Skeletal muscle tissue (tissue), 4 donors: ENCODE measurements around the gene IDI1. TPM values are rescaled to one million over a fixed set of nuclear protein-coding genes. Genes with fewer than 3 reads are reported as not detected.
"Not testable (repeated sequence)": the region's sequence is repeated elsewhere in the genome, so short reads cannot be mapped to it uniquely, and the experiment has no call there.

Source experiments
- H3K27ac ChIP-seq: one replicate; pipeline ENCODE4 v1.7.0; 2013; ENCODE audit warnings: mild to moderate bottlenecking, low read depth, low read length, inconsistent platforms
- H3K27me3 ChIP-seq, 3 donors: one replicate each; pipeline ENCODE4 v1.7.0; 2013; ENCODE audit warnings: low read length in 3 of 3; ENCODE audit not compliant: control insufficient read depth in 3 of 3, insufficient read depth in 3 of 3
- H3K36me3 ChIP-seq, 3 donors: one replicate each; pipeline ENCODE4 v1.7.0; 2013; ENCODE audit warnings: low read length in 3 of 3; ENCODE audit not compliant: control insufficient read depth in 3 of 3, insufficient read depth in 3 of 3
- H3K4me1 ChIP-seq, 3 donors: one replicate each; pipeline ENCODE4 v1.7.0; 2013; ENCODE audit warnings: low read length in 3 of 3, mild to moderate bottlenecking in 3 of 3; ENCODE audit not compliant: control insufficient read depth in 3 of 3, insufficient read depth in 3 of 3
- H3K4me3 ChIP-seq, 3 donors: one replicate each; pipeline ENCODE4 v1.7.0; 2013; ENCODE audit warnings: low read length in 3 of 3
- H3K9ac ChIP-seq, 3 donors: one replicate each; pipeline ENCODE4 v1.7.0; 2013; ENCODE audit warnings: low read length in 3 of 3, mild to moderate bottlenecking in 3 of 3, moderate library complexity in 2 of 3, low read depth in 1 of 3
- H3K9me3 ChIP-seq, 3 donors: one replicate each; pipeline ENCODE4 v1.7.0; 2013; ENCODE audit warnings: low read length in 3 of 3; ENCODE audit not compliant: control insufficient read depth in 3 of 3
- total RNA-seq: library from RNA; depleted of rRNA; stranded (reverse); fragments of >200 nt; gene quantifications from one replicate; pipeline ENCODE4 v1.2.3, GENCODE V29; 2014
- donor health status: Osteomylitis.

Gene IDI1
- total RNA-seq, 1 donor from 2014 or later, result 31.8 TPM

DNA sequence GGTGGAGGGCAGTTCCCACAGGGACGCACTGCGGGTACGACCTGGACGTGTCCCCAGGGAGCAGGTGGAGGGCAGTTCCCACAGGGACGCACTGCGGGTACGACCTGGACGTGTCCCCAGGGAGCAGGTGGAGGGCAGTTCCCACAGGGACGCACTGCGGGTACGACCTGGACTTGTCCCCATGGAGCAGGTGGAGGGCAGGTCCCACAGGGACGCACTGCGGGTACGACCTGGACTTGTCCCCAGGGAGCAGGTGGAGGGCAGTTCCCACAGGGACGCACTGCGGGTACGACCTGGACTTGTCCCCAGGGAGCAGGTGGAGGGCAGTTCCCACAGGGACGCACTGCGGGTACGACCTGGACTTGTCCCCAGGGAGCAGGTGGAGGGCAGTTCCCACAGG is 10.2 kb downstream of the IDI1 start:
- H3K27me3 ChIP-seq, H3K9ac ChIP-seq, H3K4me3 ChIP-seq, H3K9me3 ChIP-seq, H3K27ac ChIP-seq: not testable (repeated sequence)
- peaks cover 35 to 45% (median 43%) of the 10 kb centered on the region in 3 donors for H3K4me1 ChIP-seq
- peaks cover 7 to 29% (median 12%) of the 10 kb centered on the region in 3 donors for H3K36me3 ChIP-seq

DNA sequence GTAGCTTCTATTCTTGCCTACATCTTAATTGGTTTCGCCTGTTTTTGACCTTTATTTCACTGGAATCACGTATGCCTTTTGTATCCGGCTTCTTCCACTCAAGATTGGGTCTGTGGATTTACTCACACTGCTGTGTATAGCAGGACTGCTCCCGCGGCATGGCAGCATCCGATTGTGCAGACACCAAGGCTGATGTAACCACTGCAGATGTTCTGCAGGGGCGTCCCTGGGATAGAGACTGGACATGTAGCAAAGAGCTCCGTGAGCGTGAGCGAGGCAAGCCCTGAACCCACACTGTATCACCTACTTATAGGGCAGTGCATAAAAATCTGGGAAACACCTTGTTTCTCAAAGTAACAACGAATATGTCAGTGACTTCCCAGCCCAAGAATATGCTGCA is 11.8 kb downstream of the IDI1 start:
- H3K4me3 ChIP-seq, result no peak overlapping the region
- H3K27me3 ChIP-seq, result no peaks in the 10 kb centered on the region
- H3K27ac ChIP-seq, result no peak overlapping the region
- H3K36me3 ChIP-seq, result peaks cover 2 to 20% (median 7%) of the 10 kb centered on the region in 3 donors
- no peaks in the 10 kb centered on the region for H3K9me3 ChIP-seq
- H3K4me1 ChIP-seq, result peaks cover 29 to 42% (median 42%) of the 10 kb centered on the region in 3 donors
- H3K9ac ChIP-seq, result no peak overlapping the region

DNA sequence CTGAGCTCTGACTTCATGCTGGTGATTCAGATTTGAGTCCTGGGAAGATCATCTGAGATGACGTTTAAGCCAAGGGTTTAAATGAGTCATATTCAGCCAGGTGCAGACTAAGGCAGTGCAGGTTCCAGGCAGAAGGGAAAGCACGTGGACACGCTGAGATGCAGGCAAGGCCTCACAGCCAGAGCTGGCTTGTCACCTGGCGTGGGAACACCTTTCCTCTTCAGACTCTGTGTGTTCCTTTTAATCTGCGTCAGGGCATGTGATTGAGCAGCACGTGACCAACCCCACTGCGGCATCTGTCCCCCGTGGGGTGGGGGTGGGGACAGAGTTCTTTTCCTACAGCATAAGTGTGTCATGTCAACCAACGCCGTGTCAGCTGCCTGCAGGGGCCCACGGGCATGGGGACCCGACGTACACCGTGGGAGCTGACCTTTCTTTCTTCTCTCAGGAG is 12.6 kb downstream of the IDI1 start:
- peaks cover 29 to 42% (median 42%) of the 10 kb centered on the region in 3 donors for H3K4me1 ChIP-seq
- H3K4me3 ChIP-seq, result no peak overlapping the region
- no peaks in the 10 kb centered on the region for H3K27me3 ChIP-seq
- peak overlapping the region; percentile 92 for H3K27ac ChIP-seq
- peaks cover 2 to 20% (median 7%) of the 10 kb centered on the region in 3 donors for H3K36me3 ChIP-seq
- H3K9ac ChIP-seq, result peak overlapping the region in 1 of 3 donors; percentile 17
- H3K9me3 ChIP-seq, result no peaks in the 10 kb centered on the region

DNA sequence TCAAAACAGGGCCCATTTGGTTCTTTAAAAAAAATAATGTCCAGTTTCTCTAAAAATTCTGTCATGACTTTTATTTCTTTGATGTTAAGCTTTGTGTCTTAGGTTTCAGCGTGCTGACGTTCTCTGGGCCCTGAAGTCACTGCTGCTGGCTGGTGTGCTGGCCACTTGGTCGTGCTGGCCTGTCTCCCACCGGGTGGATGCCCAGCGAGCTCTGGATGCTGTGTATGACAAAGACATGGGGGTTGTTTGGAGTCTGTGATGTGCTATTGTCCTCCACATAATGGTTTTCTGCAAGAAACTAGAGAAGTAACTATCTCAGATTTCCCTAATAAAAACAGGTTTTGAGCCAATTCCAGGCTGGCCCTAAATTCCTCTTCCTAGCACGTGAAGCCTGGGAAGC is 13.7 kb downstream of the IDI1 start:
- peak overlapping the region in 1 of 3 donors; percentile 22 for H3K4me3 ChIP-seq
- no peaks in the 10 kb centered on the region for H3K9me3 ChIP-seq
- H3K9ac ChIP-seq, result peak overlapping the region; percentile 13 to 17 (median 15)
- no peaks in the 10 kb centered on the region for H3K27me3 ChIP-seq
- H3K36me3 ChIP-seq, result peaks cover 2 to 14% (median 2%) of the 10 kb centered on the region in 3 donors
- peak overlapping the region; percentile 92 for H3K27ac ChIP-seq
- H3K4me1 ChIP-seq, result peaks cover 29 to 42% (median 42%) of the 10 kb centered on the region in 3 donors

DNA sequence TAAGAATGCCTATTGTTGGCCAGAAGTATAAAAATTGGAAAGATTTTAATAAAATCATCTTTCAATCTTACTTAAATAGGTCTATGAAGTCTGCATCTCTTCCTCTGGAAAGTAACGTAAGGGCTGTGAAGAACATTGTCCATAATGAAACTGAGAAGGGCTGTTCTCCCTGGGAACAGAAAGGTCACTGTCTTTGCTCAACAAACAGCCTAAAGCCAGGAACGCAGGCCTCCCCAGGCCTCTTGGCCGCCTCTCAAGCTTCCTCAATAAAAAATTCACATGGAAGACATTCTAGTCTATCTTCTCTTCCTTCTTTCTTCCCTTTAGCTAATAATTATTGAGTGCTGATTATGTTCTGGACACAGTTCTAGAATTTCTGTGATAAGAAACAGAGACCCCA is 14.2 kb downstream of the IDI1 start:
- H3K4me3 ChIP-seq, result peak overlapping the region in 1 of 3 donors; percentile 23
- peak overlapping the region; percentile 92 for H3K27ac ChIP-seq
- no peaks in the 10 kb centered on the region for H3K27me3 ChIP-seq

DNA sequence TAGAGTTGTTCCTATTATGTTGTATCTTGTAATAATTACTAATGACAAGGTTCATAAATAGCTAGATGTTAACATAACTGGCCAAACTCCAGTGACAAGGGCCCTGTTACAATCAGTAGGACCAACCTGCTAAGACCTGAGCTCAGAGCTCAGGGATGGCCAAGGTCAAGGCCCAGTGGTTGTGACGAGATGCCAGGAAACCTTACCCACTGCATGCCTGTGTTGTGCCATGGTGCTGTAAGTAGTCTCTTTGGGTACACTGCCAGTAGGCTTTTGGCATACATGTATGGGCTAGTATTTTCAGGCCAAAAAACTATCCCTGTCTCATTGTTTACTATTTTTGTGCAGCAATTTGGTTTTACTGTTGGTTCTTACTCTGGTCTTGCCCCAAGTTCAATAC is 15.3 kb downstream of the IDI1 start:
- H3K27ac ChIP-seq, result peak overlapping the region; percentile 92
- peaks cover 0 to 11% (median 0%) of the 10 kb centered on the region in 3 donors for H3K36me3 ChIP-seq
- H3K4me3 ChIP-seq, result peak overlapping the region; percentile 4 to 24 (median 24)
- peak overlapping the region; percentile 40 to 79 (median 57) for H3K9ac ChIP-seq
- peaks cover 29 to 39% (median 37%) of the 10 kb centered on the region in 3 donors for H3K4me1 ChIP-seq
- H3K9me3 ChIP-seq, result no peaks in the 10 kb centered on the region
- H3K27me3 ChIP-seq, result no peaks in the 10 kb centered on the region

More for the DNA sequence above, 14.2 kb downstream of the IDI1 start:
- Histone ChIP-seq H3K4me1 (peaks cover 29 to 42% (median 42%) of the 10 kb centered on the region in 3 donors), H3K36me3 (peaks cover 0 to 11% (median 0%) of the 10 kb centered on the region in 3 donors), H3K9me3 (no peaks in the 10 kb centered on the region), H3K9ac (peak overlapping the region; percentile 15 to 74 (median 17))

DNA sequence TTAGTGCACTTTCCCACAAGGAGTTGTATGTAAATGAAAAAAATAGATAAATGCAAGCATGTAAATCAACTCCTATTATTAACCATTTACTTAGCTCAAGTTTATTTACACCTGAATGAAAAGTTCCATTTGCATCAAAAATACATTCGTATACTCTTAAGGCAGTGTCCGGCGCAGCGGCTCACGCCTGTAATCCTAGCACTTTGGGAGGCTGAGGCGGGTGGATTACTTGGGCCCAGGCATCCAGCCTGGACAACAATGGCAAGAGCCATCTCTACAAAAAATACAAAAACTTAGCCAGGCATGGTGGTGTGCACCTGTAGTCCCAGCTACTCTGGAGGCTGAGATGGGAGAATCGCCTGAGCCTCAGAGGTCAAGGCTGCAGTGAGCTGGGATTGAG is 19.1 kb downstream of the IDI1 start:
- H3K9ac ChIP-seq, result no peak overlapping the region
- no peak overlapping the region for H3K27ac ChIP-seq
- H3K4me3 ChIP-seq, result no peak overlapping the region
- no peaks in the 10 kb centered on the region for H3K9me3 ChIP-seq
- peaks cover 10 to 16% (median 15%) of the 10 kb centered on the region in 3 donors for H3K4me1 ChIP-seq
- H3K36me3 ChIP-seq, result peaks cover 0 to 2% (median 0%) of the 10 kb centered on the region in 3 donors
- H3K27me3 ChIP-seq, result no peaks in the 10 kb centered on the region

DNA sequence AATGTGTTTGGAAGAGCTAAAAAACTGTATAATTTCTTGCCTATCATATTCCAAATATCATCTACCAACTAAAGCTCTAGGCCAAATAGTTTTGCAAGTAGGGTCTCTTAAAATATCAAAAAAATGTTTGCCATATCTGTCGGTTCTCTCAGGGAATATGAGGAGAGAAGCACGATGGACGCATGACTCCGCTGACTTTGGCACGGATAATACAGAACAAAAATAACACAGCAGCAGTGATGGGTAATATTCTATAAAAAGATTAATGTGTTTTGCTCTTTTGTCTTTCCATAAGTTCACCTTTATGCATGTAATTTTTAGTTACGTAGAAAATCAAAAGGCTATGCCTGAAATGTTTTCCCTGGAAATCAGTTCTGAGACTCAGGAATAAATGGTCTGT is 22.3 kb downstream of the IDI1 start:
- Histone ChIP-seq H3K9me3 (no peaks in the 10 kb centered on the region), H3K9ac (peak overlapping the region; percentile 30 to 85 (median 58)), H3K27me3 (no peaks in the 10 kb centered on the region), H3K27ac (peak overlapping the region; percentile 88), H3K36me3 (peaks cover 0 to 14% (median 1%) of the 10 kb centered on the region in 3 donors), H3K4me3 (peak overlapping the region in 2 of 3 donors; percentile 29 to 43), H3K4me1 (peaks cover 12 to 23% (median 14%) of the 10 kb centered on the region in 3 donors)

DNA sequence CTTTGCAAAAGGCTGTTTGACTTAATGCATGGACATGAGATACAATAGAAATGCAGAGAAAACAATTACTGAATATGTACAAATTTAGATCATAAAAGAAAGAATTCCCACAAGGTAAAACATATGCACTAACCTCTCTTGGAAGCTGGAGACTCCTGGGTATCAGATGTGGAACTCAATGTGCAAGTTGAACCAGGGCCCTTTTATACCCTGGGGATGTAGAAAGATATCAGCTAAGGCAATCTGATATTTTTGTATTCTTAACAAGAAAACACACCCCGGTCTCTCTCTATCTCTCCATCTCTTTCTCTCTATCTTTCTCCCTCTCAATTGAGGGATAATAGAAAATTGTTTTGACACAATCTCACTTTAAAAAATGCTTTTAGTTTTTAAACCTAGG is 23.2 kb downstream of the IDI1 start, which contains the start of gene IDI2:
Gene IDI2 (minus strand): TSS at position 177 of the 400 bp plus-strand sequence. CDS start 1,136 bp downstream, outside the sequence.
- H3K9me3 ChIP-seq, result no peaks in the 10 kb centered on the region
- peaks cover 12 to 23% (median 14%) of the 10 kb centered on the region in 3 donors for H3K4me1 ChIP-seq
- H3K36me3 ChIP-seq, result peaks cover 6 to 22% (median 10%) of the 10 kb centered on the region in 3 donors
- H3K27me3 ChIP-seq, result no peaks in the 10 kb centered on the region
- peak within 1 kb of the TSS; percentile 88 for H3K27ac ChIP-seq
- H3K4me3 ChIP-seq, result peak within 1 kb of the TSS; percentile 59 to 82 (median 65)
- H3K9ac ChIP-seq, result peak within 1 kb of the TSS; percentile 43 to 85 (median 54)

DNA sequence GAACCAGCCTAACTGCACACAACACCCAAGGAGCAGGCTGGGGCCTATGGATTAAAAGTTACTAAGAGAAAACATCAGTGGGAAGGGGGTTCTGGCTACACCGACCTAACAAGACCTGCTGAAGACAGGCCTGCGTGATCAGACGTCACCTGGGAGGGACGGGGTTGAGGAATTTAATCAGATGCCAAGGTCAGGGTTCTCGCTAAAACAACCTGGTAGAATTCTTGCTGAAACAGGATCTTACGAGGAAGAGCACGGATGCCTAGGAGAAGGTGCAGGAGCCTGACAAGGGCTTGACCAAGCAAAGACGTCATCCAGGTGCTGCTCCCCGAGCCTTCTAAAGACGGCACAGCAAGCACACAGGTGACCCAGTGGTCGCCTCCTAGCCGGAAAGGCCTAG is 24.8 kb downstream of the IDI1 start:
- peak overlapping the region; percentile 88 for H3K27ac ChIP-seq
- peaks cover 15 to 31% (median 23%) of the 10 kb centered on the region in 3 donors for H3K36me3 ChIP-seq
- peak overlapping the region; percentile 44 to 85 (median 54) for H3K9ac ChIP-seq
- H3K4me3 ChIP-seq, result peak overlapping the region; percentile 56 to 82 (median 65)
- H3K9me3 ChIP-seq, result no peaks in the 10 kb centered on the region
- H3K4me1 ChIP-seq, result peaks cover 12 to 23% (median 14%) of the 10 kb centered on the region in 3 donors
- H3K27me3 ChIP-seq, result no peaks in the 10 kb centered on the region
